Measurements from ENCODE around the gene CENPO. TPM values are rescaled to one million over a fixed set of nuclear protein-coding genes. Genes with fewer than 3 reads are reported as not detected.

The CENPO gene
- total RNA-seq, 1 experiment from 2014 or later: 27.9 TPM

- H3K4me1 ChIP-seq (ENCODE audit: control insufficient read depth in 1 of 2, insufficient read depth in 2 of 2, low read length in 2 of 2): no peaks in the 10 kb centered on the region
- TF ChIP-seq ZFX (IDR thresholded peaks at IDR 0.05) (no peak), RAD21 (IDR thresholded peaks at IDR 0.05; ENCODE audit: low read depth) (no peak), SIN3A (IDR thresholded peaks at IDR 0.05; ENCODE audit: low read depth) (no peak), YY1 (IDR thresholded peaks at IDR 0.05; ENCODE audit: extremely low read depth, insufficient replicate concordance, low read depth, low read length) (no peak), POLR2A (IDR thresholded peaks at IDR 0.05; ENCODE audit: borderline replicate concordance, extremely low read depth, insufficient read depth, insufficient read length) (no peak), POLR2AphosphoS5 (IDR thresholded peaks at IDR 0.05; ENCODE audit: low read depth, low read length) (no peak), EZH2phosphoT487 (IDR thresholded peaks at IDR 0.05; ENCODE audit: borderline replicate concordance) (no peak), CEBPB (IDR thresholded peaks at IDR 0.05; ENCODE audit: low read depth) (no peak), EGR1 (IDR thresholded peaks at IDR 0.05; ENCODE audit: low read depth) (no peak), ELF1 (IDR thresholded peaks at IDR 0.05; ENCODE audit: borderline replicate concordance, low read depth) (no peak), EZH2 (IDR thresholded peaks at IDR 0.05) (no peak), JUND (IDR thresholded peaks at IDR 0.05) (no peak), MAX (IDR thresholded peaks at IDR 0.05) (no peak)
- TF ChIP-seq, protein P1, sequence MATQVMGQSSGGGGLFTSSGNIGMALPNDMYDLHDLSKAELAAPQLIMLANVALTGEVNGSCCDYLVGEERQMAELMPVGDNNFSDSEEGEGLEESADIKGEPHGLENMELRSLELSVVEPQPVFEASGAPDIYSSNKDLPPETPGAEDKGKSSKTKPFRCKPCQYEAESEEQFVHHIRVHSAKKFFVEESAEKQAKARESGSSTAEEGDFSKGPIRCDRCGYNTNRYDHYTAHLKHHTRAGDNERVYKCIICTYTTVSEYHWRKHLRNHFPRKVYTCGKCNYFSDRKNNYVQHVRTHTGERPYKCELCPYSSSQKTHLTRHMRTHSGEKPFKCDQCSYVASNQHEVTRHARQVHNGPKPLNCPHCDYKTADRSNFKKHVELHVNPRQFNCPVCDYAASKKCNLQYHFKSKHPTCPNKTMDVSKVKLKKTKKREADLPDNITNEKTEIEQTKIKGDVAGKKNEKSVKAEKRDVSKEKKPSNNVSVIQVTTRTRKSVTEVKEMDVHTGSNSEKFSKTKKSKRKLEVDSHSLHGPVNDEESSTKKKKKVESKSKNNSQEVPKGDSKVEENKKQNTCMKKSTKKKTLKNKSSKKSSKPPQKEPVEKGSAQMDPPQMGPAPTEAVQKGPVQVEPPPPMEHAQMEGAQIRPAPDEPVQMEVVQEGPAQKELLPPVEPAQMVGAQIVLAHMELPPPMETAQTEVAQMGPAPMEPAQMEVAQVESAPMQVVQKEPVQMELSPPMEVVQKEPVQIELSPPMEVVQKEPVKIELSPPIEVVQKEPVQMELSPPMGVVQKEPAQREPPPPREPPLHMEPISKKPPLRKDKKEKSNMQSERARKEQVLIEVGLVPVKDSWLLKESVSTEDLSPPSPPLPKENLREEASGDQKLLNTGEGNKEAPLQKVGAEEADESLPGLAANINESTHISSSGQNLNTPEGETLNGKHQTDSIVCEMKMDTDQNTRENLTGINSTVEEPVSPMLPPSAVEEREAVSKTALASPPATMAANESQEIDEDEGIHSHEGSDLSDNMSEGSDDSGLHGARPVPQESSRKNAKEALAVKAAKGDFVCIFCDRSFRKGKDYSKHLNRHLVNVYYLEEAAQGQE (IDR thresholded peaks at IDR 0.05; ENCODE audit: low read depth): no peak
- TF ChIP-seq, protein P2, sequence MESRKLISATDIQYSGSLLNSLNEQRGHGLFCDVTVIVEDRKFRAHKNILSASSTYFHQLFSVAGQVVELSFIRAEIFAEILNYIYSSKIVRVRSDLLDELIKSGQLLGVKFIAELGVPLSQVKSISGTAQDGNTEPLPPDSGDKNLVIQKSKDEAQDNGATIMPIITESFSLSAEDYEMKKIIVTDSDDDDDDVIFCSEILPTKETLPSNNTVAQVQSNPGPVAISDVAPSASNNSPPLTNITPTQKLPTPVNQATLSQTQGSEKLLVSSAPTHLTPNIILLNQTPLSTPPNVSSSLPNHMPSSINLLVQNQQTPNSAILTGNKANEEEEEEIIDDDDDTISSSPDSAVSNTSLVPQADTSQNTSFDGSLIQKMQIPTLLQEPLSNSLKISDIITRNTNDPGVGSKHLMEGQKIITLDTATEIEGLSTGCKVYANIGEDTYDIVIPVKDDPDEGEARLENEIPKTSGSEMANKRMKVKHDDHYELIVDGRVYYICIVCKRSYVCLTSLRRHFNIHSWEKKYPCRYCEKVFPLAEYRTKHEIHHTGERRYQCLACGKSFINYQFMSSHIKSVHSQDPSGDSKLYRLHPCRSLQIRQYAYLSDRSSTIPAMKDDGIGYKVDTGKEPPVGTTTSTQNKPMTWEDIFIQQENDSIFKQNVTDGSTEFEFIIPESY (IDR thresholded peaks at IDR 0.05; ENCODE audit: extremely low read depth, insufficient replicate concordance, low read length): no peak
- TF ChIP-seq, protein P3, sequence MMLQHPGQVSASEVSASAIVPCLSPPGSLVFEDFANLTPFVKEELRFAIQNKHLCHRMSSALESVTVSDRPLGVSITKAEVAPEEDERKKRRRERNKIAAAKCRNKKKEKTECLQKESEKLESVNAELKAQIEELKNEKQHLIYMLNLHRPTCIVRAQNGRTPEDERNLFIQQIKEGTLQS (IDR thresholded peaks at IDR 0.05): no peak
- ChIA-PET CTCF (no interaction called here), RAD21 (ENCODE audit: low non-redundant PET in 1 of 2, low total read pairs in 2 of 2, uncharacterized antibody in 2 of 2, unreplicated experiment in 2 of 2) (no interaction called here), POLR2A (interaction anchor here (0.6 kb wide), 1 partner anchor 61 kb away, joined by 3 read pairs; no protein-coding TSS in a partner anchor)
- no peaks in the 10 kb centered on the region; the same call in 1 of the 2 replicates for H3K79me2 ChIP-seq (ENCODE audit: insufficient read depth, low read length)
- H3K27ac ChIP-seq (ENCODE audit: low read depth, low read length): no peak overlapping the region
- peaks cover 0 to 7% of the 10 kb centered on the region in 2 experiments; a peak in 1 of 4 replicates for H3K36me3 ChIP-seq (ENCODE audit: control insufficient read depth in 1 of 2, insufficient read depth in 2 of 2, low read length in 2 of 2)
- H2AFZ ChIP-seq (ENCODE audit: low read depth, low read length, poor library complexity, severe bottlenecking): no peak overlapping the region
- ATAC-seq: no peak
- H3K27me3 ChIP-seq (ENCODE audit: insufficient read depth, low read length): no peaks in the 10 kb centered on the region
- H3K4me2 ChIP-seq (ENCODE audit: low read length): no peak overlapping the region
- no peaks in the 10 kb centered on the region for H3K9me2 ChIP-seq (ENCODE audit: insufficient read depth)
- BruUV-seq (replicated peaks): no TSS peak
- intact Hi-C loops (cut with micrococcal nuclease): no loop called here
- no peaks in the 10 kb centered on the region for H4K20me1 ChIP-seq (ENCODE audit: insufficient read depth)
- H3K9ac ChIP-seq (ENCODE audit: low read length): no peak overlapping the region
- H3K9me3 ChIP-seq (ENCODE audit: control insufficient read depth in 1 of 2, insufficient read depth in 1 of 2, low read depth in 1 of 2, low read length in 2 of 2): no peaks in the 10 kb centered on the region
- H3K4me3 ChIP-seq (replicated peaks in 1 of 2; ENCODE audit: low read depth in 1 of 2, low read length in 2 of 2): no peak overlapping the region
- DNase-seq (ENCODE audit: low read depth, low spot score): no peak
Measured at GRCh38 chr2:24855022-24855622, 61.9 kb downstream of the CENPO start.
